ENCODE measurements around the gene MLC1. TPM values are rescaled to one million over a fixed set of nuclear protein-coding genes. Genes with fewer than 3 reads are reported as not detected.

MLC1 gene
- polyA plus RNA-seq, 1 donor (not counting 4 experiments of a cell fraction or from before 2014, with no cell fraction given), result not detected

DNA sequence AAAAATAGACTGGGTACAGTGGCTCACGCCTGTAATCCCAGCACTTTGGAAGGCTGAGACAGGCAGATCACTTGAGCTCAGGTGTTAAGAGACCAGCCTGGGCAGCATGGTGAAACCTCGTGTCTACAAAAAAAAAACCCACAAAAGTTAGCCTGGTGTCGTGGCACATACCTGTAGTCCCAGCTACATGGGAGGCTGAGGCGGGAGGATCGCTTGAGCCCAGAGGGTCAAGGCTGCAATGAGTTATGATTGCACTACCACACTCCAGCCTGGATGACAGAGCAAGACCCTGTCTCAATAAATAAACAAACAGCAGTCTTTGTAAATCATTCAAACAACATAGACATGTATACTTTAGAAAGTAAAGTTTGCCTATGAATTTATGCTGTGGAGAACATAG is 7.1 kb upstream of the MLC1 start:
- H3K4me1 ChIP-seq (ENCODE audit: control insufficient read depth, extremely low read depth, insufficient read depth, low read length), result no peaks in the 10 kb centered on the region
- H3K4me3 ChIP-seq (ENCODE audit: control insufficient read depth in 2 of 3, extremely low read depth in 1 of 3, insufficient read depth in 2 of 3, low read depth in 1 of 3, low read length in 3 of 3), result no peak overlapping the region
- FAIRE-seq (no peak), DNase-seq (ENCODE audit: low read depth, low spot score) (no peak)
- no peaks in the 10 kb centered on the region for H4K20me1 ChIP-seq (ENCODE audit: control insufficient read depth, extremely low read depth, insufficient read depth, low read length)
- H3K36me3 ChIP-seq (ENCODE audit: control insufficient read depth in 2 of 2, extremely low read depth in 1 of 2, insufficient read depth in 2 of 2, low read length in 2 of 2), result no peaks in the 10 kb centered on the region
- TF ChIP-seq EZH2 (IDR thresholded peaks at IDR 0.05; ENCODE audit: low read length), result no peak
- TF ChIP-seq, protein P1, sequence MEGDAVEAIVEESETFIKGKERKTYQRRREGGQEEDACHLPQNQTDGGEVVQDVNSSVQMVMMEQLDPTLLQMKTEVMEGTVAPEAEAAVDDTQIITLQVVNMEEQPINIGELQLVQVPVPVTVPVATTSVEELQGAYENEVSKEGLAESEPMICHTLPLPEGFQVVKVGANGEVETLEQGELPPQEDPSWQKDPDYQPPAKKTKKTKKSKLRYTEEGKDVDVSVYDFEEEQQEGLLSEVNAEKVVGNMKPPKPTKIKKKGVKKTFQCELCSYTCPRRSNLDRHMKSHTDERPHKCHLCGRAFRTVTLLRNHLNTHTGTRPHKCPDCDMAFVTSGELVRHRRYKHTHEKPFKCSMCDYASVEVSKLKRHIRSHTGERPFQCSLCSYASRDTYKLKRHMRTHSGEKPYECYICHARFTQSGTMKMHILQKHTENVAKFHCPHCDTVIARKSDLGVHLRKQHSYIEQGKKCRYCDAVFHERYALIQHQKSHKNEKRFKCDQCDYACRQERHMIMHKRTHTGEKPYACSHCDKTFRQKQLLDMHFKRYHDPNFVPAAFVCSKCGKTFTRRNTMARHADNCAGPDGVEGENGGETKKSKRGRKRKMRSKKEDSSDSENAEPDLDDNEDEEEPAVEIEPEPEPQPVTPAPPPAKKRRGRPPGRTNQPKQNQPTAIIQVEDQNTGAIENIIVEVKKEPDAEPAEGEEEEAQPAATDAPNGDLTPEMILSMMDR (optimal IDR thresholded peaks at IDR 0.05 in 1 of 3, IDR thresholded peaks at IDR 0.05 in 1 of 3, conservative IDR thresholded peaks at IDR 0.05 in 1 of 3; ENCODE audit: extremely low read depth in 1 of 3, insufficient read depth in 2 of 3, low read length in 3 of 3), result no peak
- dilution Hi-C loops (cut with MboI; ENCODE audit: extremely low pct_ligation_motif_present, low sequenced_read_pairs), result no loop called here
- H3K79me2 ChIP-seq (ENCODE audit: control insufficient read depth, insufficient read depth, low read length), result no peaks in the 10 kb centered on the region
- H3K9me1 ChIP-seq (ENCODE audit: control insufficient read depth, extremely low read depth, insufficient read depth, low read length), result no peaks in the 10 kb centered on the region
- no peaks in the 10 kb centered on the region for H3K27me3 ChIP-seq (ENCODE audit: control insufficient read depth, extremely low read depth, insufficient read depth, low read length)
- H3K9me3 ChIP-seq (ENCODE audit: control insufficient read depth, low read depth, low read length), result peaks cover under 1% of the 10 kb centered on the region
- no peak overlapping the region for H3K9ac ChIP-seq (ENCODE audit: control insufficient read depth, extremely low read depth, insufficient read depth, low read length)
- no peak overlapping the region for H2AFZ ChIP-seq (ENCODE audit: control insufficient read depth, low read length)
- no peak overlapping the region for H3K4me2 ChIP-seq (ENCODE audit: control insufficient read depth, extremely low read depth, insufficient read depth, low read depth, low read length)
- H3K27ac ChIP-seq (ENCODE audit: control insufficient read depth, insufficient read depth, low read length), result no peak overlapping the region

DNA sequence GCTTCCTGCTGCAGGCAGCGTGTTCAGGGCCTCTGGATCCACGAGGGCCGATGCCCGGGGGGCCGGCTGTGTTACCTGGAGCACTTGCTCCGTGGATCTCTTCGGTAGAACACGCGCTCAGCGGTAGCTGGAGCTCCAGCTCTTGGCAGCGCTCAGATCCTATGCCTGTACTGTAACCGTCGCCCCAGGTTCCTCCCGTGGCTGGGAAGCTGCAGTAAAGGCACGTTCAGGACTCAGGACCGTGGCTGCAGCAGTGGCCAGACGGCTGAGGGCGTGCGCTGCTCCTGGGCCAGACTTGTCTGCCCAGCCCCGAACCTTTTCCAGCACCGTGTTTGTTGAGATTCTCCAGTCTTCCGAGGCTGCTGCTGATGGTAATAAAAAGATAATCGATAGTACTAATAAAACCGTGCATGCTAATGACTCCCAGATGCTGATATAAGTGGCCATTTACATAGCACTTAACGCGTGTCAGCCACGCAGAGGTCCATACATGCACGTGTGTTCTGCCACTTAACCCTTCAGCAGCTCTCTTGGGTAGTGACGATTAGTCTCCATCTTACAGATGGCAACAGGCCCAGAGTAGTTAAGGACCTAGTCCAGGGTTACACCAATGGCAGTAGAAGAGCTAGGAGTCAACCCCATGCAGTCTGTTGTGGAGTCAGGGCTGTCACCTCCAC is 6.0 kb upstream of the MLC1 start:
- no peak overlapping the region for H3K4me3 ChIP-seq (ENCODE audit: control insufficient read depth in 2 of 3, extremely low read depth in 1 of 3, insufficient read depth in 2 of 3, low read depth in 1 of 3, low read length in 3 of 3)
- TF ChIP-seq, protein P1 (optimal IDR thresholded peaks at IDR 0.05 in 1 of 3, IDR thresholded peaks at IDR 0.05 in 1 of 3, conservative IDR thresholded peaks at IDR 0.05 in 1 of 3; ENCODE audit: extremely low read depth in 1 of 3, insufficient read depth in 2 of 3, low read length in 3 of 3), result no peak
- no peaks in the 10 kb centered on the region for H3K27me3 ChIP-seq (ENCODE audit: control insufficient read depth, extremely low read depth, insufficient read depth, low read length)
- no peak overlapping the region for H3K27ac ChIP-seq (ENCODE audit: control insufficient read depth, insufficient read depth, low read length)
- peaks cover 2% of the 10 kb centered on the region for H3K9me3 ChIP-seq (ENCODE audit: control insufficient read depth, low read depth, low read length)
- no peak for FAIRE-seq
- no peak overlapping the region for H3K9ac ChIP-seq (ENCODE audit: control insufficient read depth, extremely low read depth, insufficient read depth, low read length)
- no peaks in the 10 kb centered on the region for H3K79me2 ChIP-seq (ENCODE audit: control insufficient read depth, insufficient read depth, low read length)
- H3K4me2 ChIP-seq (ENCODE audit: control insufficient read depth, extremely low read depth, insufficient read depth, low read depth, low read length), result no peak overlapping the region
- no peak for DNase-seq (ENCODE audit: low read depth, low spot score)
- H3K4me1 ChIP-seq (ENCODE audit: control insufficient read depth, extremely low read depth, insufficient read depth, low read length), result no peaks in the 10 kb centered on the region
- no peak overlapping the region for H2AFZ ChIP-seq (ENCODE audit: control insufficient read depth, low read length)
- no peaks in the 10 kb centered on the region for H3K9me1 ChIP-seq (ENCODE audit: control insufficient read depth, extremely low read depth, insufficient read depth, low read length)
- dilution Hi-C loops (cut with MboI; ENCODE audit: extremely low pct_ligation_motif_present, low sequenced_read_pairs), result no loop called here
- H4K20me1 ChIP-seq (ENCODE audit: control insufficient read depth, extremely low read depth, insufficient read depth, low read length), result no peaks in the 10 kb centered on the region
- no peaks in the 10 kb centered on the region for H3K36me3 ChIP-seq (ENCODE audit: control insufficient read depth in 2 of 2, extremely low read depth in 1 of 2, insufficient read depth in 2 of 2, low read length in 2 of 2)
